OCI-LY1 (cell line): Measurements from ENCODE around the gene TTC4.

ENCODE experiments used
- EZH2 ChIP-seq: fragments of 200-600 bp; sonication (generic), shearing (Covaris generic); IDR thresholded peaks from 2 replicates; pipeline ENCODE4 v1.8.0; 2017; ENCODE audit warnings: borderline replicate concordance, mixed run types, mild to moderate bottlenecking, antibody characterized with exemption, low read length, moderate library complexity, mixed read lengths
- TF ChIP-seq, protein P1 (sequence below): fragments of 200-600 bp; sonication (generic), shearing (Covaris generic); IDR thresholded peaks from 2 replicates; pipeline ENCODE4 v1.5.1; 2017; ENCODE audit warnings: mild to moderate bottlenecking, antibody characterized with exemption, low read length, moderate library complexity, mixed read lengths

DNA sequence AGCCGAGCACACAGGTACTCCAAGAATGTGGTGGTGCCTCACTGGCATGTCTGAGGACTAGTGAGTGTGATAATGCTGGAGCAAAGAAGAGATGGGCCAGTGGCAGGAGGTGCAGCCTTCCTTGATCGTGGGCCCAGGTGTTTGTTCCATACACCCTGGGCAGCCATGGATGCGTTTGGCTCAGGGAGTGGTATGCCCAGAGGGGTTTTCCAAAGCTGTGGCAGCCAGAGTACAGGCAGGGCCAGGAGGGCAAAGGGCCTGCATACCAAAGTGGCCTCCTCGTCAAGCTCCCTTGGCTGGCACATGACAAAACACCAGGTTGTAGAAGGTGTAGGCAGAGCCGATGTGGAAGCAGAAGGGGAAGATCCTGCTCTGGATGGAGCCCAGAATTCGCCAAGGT lies 29.6 kb downstream of the TTC4 start:
- TF ChIP-seq, protein P1, sequence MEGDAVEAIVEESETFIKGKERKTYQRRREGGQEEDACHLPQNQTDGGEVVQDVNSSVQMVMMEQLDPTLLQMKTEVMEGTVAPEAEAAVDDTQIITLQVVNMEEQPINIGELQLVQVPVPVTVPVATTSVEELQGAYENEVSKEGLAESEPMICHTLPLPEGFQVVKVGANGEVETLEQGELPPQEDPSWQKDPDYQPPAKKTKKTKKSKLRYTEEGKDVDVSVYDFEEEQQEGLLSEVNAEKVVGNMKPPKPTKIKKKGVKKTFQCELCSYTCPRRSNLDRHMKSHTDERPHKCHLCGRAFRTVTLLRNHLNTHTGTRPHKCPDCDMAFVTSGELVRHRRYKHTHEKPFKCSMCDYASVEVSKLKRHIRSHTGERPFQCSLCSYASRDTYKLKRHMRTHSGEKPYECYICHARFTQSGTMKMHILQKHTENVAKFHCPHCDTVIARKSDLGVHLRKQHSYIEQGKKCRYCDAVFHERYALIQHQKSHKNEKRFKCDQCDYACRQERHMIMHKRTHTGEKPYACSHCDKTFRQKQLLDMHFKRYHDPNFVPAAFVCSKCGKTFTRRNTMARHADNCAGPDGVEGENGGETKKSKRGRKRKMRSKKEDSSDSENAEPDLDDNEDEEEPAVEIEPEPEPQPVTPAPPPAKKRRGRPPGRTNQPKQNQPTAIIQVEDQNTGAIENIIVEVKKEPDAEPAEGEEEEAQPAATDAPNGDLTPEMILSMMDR: no peak
- no peak for TF ChIP-seq EZH2
